ENCODE measurements around the gene PCA3. TPM values are rescaled to one million over a fixed set of nuclear protein-coding genes. Genes with fewer than 3 reads are reported as not detected.
A peak's percentile ranks its signal among the peaks of the same experiment; 100 is the strongest.

PCA3 gene
- total and polyA plus RNA-seq, 11 donors = not detected

- 91 to 94% (median 93%) methylated on average over 1 of the region's 1 CpG for WGBS, 4 donors
- Histone ChIP-seq H3K27ac (peak overlapping the region in 4 of 12 donors; percentile 45 to 79 (median 56)), H3K4me1 (peaks cover 0 to 9% (median 0%) of the 10 kb centered on the region in 12 donors), H3K27me3 (peaks cover 0 to 9% (median 0%) of the 10 kb centered on the region in 9 donors), H3K36me3 (no peaks in the 10 kb centered on the region), H3K9me3 (no peaks in the 10 kb centered on the region), H3K4me3 (no peak overlapping the region)
- intact Hi-C loops (cut with DNase I) = loop anchor here in 2 of 10 donors (5.0 to 10.0 kb wide), 2 partner anchors 177 to 330 kb away; no protein-coding TSS in a partner anchor
- ATAC-seq (no peak), DNase-seq (no peak)
- TF ChIP-seq POLR2A (IDR thresholded peaks at IDR 0.05) (no peak), CTCF (IDR thresholded peaks at IDR 0.05) (no peak)
Measured at GRCh38 chr9:76817489-76817888, 53.3 kb downstream of the PCA3 start.

- H3K9me3 ChIP-seq = no peaks in the 10 kb centered on the region
- no peak overlapping the region for H3K4me3 ChIP-seq
- H3K4me1 ChIP-seq = peaks cover 0 to 9% (median 0%) of the 10 kb centered on the region in 12 donors
- H3K27ac ChIP-seq = peak overlapping the region in 6 of 12 donors; percentile 30 to 79 (median 50)
- no peak for TF ChIP-seq POLR2A (IDR thresholded peaks at IDR 0.05)
- no peak for TF ChIP-seq CTCF (IDR thresholded peaks at IDR 0.05)
- DNase-seq = peak in 4 of 5 donors; percentile 31 to 82 (median 63)
- H3K27me3 ChIP-seq = peaks cover 0 to 9% (median 0%) of the 10 kb centered on the region in 9 donors
- peak; percentile 88 to 100 (median 96) for ATAC-seq
- 46 to 53% (median 50%) methylated on average over 4 of the region's 4 CpGs for WGBS, 4 donors
- intact Hi-C loops (cut with DNase I) = loop anchor here in 2 of 10 donors (5.0 to 10.0 kb wide), 2 partner anchors 177 to 329 kb away; no protein-coding TSS in a partner anchor
- H3K36me3 ChIP-seq = no peaks in the 10 kb centered on the region
Measured at GRCh38 chr9:76818271-76818670, 54.0 kb downstream of the PCA3 start.

GRCh38 chr9:76820431-76820830 lies 56.2 kb downstream of the PCA3 start:
- Histone ChIP-seq H3K9me3 (no peaks in the 10 kb centered on the region), H3K4me3 (no peak overlapping the region), H3K4me1 (peaks cover 0 to 9% (median 0%) of the 10 kb centered on the region in 12 donors), H3K27me3 (no peaks in the 10 kb centered on the region), H3K27ac (peak overlapping the region in 1 of 12 donors; percentile 79), H3K36me3 (no peaks in the 10 kb centered on the region)
- no peak for TF ChIP-seq CTCF (IDR thresholded peaks at IDR 0.05)
- no peak for TF ChIP-seq POLR2A (IDR thresholded peaks at IDR 0.05)
- intact Hi-C loops (cut with DNase I) = no loop called here
- DNase-seq = no peak
- WGBS, 4 donors = 71 to 80% (median 75%) methylated on average over 6 of the region's 6 CpGs
- no peak for ATAC-seq

- TF ChIP-seq CTCF (IDR thresholded peaks at IDR 0.05) (no peak), POLR2A (IDR thresholded peaks at IDR 0.05) (no peak)
- intact Hi-C loops (cut with DNase I) = no loop called here
- Histone ChIP-seq H3K9me3 (peaks cover 0 to 7% (median 0%) of the 10 kb centered on the region in 12 donors), H3K4me3 (no peak overlapping the region), H3K27ac (peak overlapping the region in 1 of 12 donors; percentile 82), H3K27me3 (peaks cover 0 to 3% (median 0%) of the 10 kb centered on the region in 9 donors), H3K36me3 (no peaks in the 10 kb centered on the region), H3K4me1 (no peaks in the 10 kb centered on the region)
- DNase-seq (no peak), ATAC-seq (no peak)
- WGBS, 4 donors = 50 to 56% (median 55%) methylated on average over 9 of the region's 9 CpGs
Measured at GRCh38 chr9:76827296-76828080, 63.2 kb downstream of the PCA3 start.

Measured in heart left ventricle (tissue), 16 donors.